Activated naive CD8-positive, alpha-beta T cell treated with anti-CD3 and anti-CD28 coated beads, Interleukin-2, amount 50 U/mL, for 24 hours (primary cell): Measurements from ENCODE around the gene SRI.

ENCODE experiments used
- ATAC-seq: fragments of 150-1000 bp; cut with Tn5 transposase; one replicate; pipeline ENCODE4 v1.10.0; 2021
- DNase-seq: peaks from one replicate; pipeline ENCODE4 v3.0.0; 2021
- H3K27ac Mint-ChIP-seq: one replicate; pipeline ENCODE4 v1.8.0; 2021; ENCODE audit warnings: mild to moderate bottlenecking, mixed read lengths
- H3K27me3 Mint-ChIP-seq: one replicate; pipeline ENCODE4 v1.8.0; 2021; ENCODE audit warnings: mixed read lengths
- H3K36me3 Mint-ChIP-seq: one replicate; pipeline ENCODE4 v1.8.0; 2021; ENCODE audit warnings: low read depth, mixed read lengths
- H3K4me1 Mint-ChIP-seq: one replicate; pipeline ENCODE4 v1.8.0; 2021; ENCODE audit warnings: mixed read lengths
- H3K4me3 Mint-ChIP-seq: one replicate; pipeline ENCODE4 v1.8.0; 2021; ENCODE audit warnings: mild to moderate bottlenecking, moderate library complexity, mixed read lengths
- H3K9me3 Mint-ChIP-seq: one replicate; pipeline ENCODE4 v1.8.0; 2021; ENCODE audit warnings: mixed read lengths

SRI gene

DNA sequence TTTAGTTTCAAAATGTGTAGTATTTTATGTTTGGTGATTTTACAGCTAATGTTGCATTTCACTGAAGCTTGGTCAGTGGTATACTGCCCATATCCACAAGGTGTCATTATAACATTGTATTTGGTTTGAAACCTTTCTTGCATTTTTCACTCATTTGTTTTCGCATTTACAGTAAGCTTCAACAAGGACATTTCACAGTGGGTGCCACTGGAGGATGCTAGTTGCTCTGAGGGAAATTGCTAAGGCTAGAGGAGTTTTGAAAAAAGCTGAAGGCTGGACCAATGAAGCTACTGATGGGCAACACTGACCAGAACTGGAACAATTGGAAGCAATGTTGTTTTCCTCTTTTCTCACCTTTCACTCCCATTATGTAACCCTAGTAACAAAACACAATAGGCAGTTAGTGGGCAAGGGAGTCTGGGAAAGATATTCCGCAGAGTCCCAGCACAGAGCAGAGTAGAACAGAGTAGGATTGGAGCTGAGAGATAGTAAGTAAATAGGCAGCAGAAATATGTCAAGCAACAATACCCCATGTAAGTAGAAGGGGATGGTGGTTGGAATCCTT lies 23.6 kb upstream of the SRI start:
- ATAC-seq: no peak

DNA sequence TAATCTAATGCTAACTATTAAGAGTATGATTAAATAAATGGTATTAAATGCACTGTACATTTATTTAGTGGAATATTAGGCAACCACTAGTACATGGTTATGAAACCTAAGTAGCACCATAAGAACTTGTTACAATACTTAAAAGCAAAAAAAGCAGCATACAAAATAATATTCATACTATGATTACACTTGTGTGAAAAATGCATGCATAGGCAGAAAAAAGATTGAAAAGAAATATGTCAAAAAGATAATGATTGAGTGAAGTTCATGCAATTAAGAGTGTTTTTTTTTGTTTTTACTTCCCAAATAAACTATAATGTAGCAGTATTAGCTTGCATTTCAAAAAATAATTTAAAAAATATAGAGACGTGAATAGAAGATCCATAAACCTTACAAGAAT lies 20.0 kb upstream of the SRI start:
- DNase-seq (no peak), ATAC-seq (no peak)
- H3K36me3 Mint-ChIP-seq: no peaks in the 10 kb centered on the region
- no peak overlapping the region for H3K27ac Mint-ChIP-seq
- no peak overlapping the region for H3K4me3 Mint-ChIP-seq
- H3K27me3 Mint-ChIP-seq: peaks cover 6% of the 10 kb centered on the region
- H3K4me1 Mint-ChIP-seq: no peaks in the 10 kb centered on the region
- H3K9me3 Mint-ChIP-seq: no peaks in the 10 kb centered on the region

More for the DNA sequence above, 23.6 kb upstream of the SRI start:
- no peak overlapping the region for H3K4me3 Mint-ChIP-seq
- no peak overlapping the region for H3K27ac Mint-ChIP-seq
- H3K9me3 Mint-ChIP-seq: no peaks in the 10 kb centered on the region
- no peak for DNase-seq
- H3K4me1 Mint-ChIP-seq: no peaks in the 10 kb centered on the region
- no peaks in the 10 kb centered on the region for H3K36me3 Mint-ChIP-seq
- H3K27me3 Mint-ChIP-seq: peaks cover 3% of the 10 kb centered on the region

DNA sequence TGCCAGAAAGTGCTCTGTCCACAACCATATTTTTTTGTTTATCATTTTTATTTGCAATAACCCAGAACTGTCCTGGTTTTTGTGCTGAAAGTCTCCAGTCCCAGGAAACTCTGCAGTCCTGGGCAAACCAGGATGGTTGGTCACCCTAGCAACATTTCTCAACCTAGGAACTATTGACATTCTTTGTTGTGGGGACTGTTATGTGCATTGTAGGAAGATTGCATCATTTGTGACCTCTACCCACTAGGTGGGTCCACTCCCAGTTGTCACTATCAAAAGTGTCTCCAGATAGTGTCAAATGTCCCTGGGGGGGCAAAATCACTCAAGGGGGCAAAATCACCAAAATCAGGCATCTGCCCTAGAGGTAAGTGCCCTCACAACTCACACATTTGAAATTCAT lies 14.0 kb upstream of the SRI start:
- no peak overlapping the region for H3K27ac Mint-ChIP-seq
- peaks cover 16% of the 10 kb centered on the region for H3K27me3 Mint-ChIP-seq
- peaks cover under 1% of the 10 kb centered on the region for H3K9me3 Mint-ChIP-seq
- no peaks in the 10 kb centered on the region for H3K36me3 Mint-ChIP-seq
- DNase-seq (no peak), ATAC-seq (no peak)
- H3K4me3 Mint-ChIP-seq: no peak overlapping the region
- no peaks in the 10 kb centered on the region for H3K4me1 Mint-ChIP-seq

DNA sequence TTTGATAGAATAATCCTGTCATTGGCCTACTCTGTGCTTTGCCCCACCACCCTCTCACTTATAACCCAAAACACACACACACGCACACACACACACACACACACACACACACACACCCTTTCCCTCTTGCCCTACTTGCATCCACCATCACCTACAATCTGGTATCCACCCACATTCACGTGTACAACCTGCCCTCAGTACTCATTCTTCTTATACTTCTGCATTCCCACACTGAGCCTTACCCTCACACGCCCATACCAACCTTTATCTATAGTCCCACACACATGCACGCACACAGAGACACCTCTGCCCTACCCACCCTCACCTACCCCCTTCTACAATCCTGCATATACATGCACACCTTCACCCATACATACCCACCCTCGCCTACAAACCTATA lies 10.8 kb upstream of the SRI start:
- H3K36me3 Mint-ChIP-seq: no peaks in the 10 kb centered on the region
- H3K4me1 Mint-ChIP-seq: no peaks in the 10 kb centered on the region
- H3K9me3 Mint-ChIP-seq: peaks cover 6% of the 10 kb centered on the region
- DNase-seq (no peak), ATAC-seq (no peak)
- no peak overlapping the region for H3K4me3 Mint-ChIP-seq
- H3K27me3 Mint-ChIP-seq: peaks cover 22% of the 10 kb centered on the region
- no peak overlapping the region for H3K27ac Mint-ChIP-seq

DNA sequence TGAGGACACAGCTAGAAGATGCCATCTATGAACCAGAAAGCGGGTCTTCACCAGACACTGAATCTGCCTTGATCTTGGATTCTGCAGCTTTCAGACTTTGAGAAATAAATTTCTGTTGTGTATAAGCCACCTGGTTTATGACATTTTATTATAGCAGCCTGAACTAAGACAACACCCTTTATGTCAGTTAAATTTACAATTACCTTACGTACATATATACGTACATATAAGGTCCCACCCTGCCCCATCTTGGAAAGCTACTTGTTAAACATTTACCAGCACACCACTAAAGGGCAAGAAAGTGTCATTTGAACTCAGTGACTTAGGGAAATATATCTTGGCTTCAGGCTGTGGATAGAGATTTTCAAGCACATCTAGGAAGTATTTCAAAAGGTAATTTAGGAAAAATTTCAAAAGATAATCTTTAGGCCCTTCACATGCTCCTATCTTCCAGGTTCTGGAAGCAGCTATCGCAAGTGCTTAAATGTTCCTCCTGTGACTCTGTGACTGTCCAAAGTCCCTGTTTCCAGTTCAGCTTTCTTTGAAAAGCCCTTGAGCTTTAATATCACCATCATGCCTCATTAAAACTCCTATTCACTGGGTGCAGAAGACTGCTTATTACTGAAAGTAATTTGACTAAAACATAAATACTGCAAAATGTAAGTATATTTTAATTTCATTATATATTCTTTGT lies 9.6 kb upstream of the SRI start:
- no peak for DNase-seq
- Mint-ChIP-seq H3K27ac (no peak overlapping the region), H3K4me1 (peaks cover 1% of the 10 kb centered on the region), H3K27me3 (peaks cover 19% of the 10 kb centered on the region), H3K9me3 (peaks cover 6% of the 10 kb centered on the region), H3K36me3 (no peaks in the 10 kb centered on the region), H3K4me3 (no peak overlapping the region)
- no peak for ATAC-seq

DNA sequence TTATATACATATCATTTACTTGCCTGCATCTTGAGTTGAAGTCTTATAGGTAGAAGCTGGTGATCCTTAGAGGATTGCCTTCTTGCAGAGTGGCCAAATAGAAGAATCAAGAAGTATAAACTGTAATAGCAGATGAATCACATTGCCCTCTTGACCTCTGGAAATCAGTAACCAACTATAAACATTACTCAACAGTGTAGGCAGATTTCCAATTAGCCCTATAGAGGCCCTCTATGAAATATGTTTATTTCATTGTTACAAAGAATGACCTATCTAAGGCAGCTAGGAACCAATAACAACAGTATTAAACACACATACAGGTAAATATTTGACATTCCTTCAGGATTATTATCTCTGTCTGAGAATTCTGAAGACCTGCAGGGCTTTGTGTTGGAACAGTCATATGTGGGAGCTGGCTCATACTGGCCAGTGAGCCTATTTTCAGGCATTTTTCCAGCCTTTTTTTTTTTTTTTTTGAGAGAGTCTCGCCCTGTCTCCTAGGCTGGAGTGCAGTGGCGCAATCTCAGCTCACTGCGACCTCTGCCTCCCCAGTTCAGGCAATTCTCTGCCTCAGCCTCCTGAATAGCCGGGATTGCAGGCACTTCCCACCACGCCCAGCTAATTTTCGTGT lies 7.2 kb upstream of the SRI start:
- ATAC-seq: no peak
- no peaks in the 10 kb centered on the region for H3K36me3 Mint-ChIP-seq
- peaks cover 19% of the 10 kb centered on the region for H3K27me3 Mint-ChIP-seq
- H3K27ac Mint-ChIP-seq: no peak overlapping the region
- DNase-seq: no peak
- no peak overlapping the region for H3K4me3 Mint-ChIP-seq
- H3K9me3 Mint-ChIP-seq: peaks cover 6% of the 10 kb centered on the region
- H3K4me1 Mint-ChIP-seq: peaks cover 4% of the 10 kb centered on the region

DNA sequence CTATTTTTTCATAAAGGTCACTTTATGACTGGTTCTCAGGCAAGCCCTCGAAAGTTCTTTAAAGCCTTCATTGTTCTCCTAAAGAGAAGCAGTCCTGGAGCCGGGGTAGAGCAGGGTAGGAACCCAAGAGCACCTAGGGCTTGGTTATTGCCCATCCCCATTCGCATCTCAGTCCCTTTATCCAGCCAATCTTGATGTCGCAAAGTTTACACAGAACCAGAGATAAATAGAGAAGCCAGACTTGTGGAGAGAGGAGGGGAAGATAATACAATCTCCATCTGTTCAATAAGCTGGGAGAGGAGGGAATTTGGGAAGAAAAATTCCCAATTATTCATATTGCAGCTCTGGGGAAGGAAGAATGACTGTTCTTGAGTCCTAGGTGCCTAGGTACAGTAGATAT lies 6.4 kb upstream of the SRI start:
- H3K4me1 Mint-ChIP-seq: peaks cover 5% of the 10 kb centered on the region
- no peak overlapping the region for H3K27ac Mint-ChIP-seq
- H3K36me3 Mint-ChIP-seq: no peaks in the 10 kb centered on the region
- ATAC-seq: no peak
- no peak for DNase-seq
- H3K27me3 Mint-ChIP-seq: peaks cover 19% of the 10 kb centered on the region
- peaks cover 6% of the 10 kb centered on the region for H3K9me3 Mint-ChIP-seq
- no peak overlapping the region for H3K4me3 Mint-ChIP-seq

DNA sequence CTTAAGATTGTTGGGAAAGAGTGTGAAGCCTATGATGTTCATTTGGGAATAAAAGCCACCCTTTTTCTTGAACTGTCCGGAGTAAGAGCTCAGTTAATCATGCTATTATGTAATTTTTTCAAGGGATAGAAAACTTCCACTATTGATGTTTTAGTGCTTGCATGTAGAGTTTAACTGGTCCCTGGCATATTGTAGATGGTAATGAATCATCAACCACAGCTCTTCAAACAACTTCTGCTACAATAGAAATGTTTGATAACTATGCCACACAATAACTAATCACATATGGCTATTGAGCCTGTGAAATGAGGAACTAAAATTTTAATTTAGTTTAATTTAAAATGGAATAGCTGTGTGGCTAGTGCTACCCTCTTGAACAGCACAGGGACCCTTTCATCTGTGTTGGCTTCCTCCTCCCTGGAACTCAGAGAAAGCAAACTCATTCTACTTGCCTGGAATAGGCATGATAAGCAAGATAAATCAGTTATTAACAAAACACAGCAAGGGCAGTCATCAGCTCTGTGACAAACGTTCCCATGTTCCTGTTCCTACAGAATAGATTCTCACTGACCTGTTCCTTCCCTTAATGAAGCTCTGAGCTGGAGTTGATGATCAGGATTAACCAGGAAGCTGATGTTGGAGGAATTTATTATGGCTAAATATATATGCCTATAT lies 4.9 kb upstream of the SRI start:
- DNase-seq: no peak
- Mint-ChIP-seq H3K9me3 (peaks cover 6% of the 10 kb centered on the region), H3K27me3 (peaks cover 13% of the 10 kb centered on the region), H3K36me3 (no peaks in the 10 kb centered on the region), H3K27ac (no peak overlapping the region), H3K4me1 (peaks cover 10% of the 10 kb centered on the region), H3K4me3 (no peak overlapping the region)
- ATAC-seq: no peak

DNA sequence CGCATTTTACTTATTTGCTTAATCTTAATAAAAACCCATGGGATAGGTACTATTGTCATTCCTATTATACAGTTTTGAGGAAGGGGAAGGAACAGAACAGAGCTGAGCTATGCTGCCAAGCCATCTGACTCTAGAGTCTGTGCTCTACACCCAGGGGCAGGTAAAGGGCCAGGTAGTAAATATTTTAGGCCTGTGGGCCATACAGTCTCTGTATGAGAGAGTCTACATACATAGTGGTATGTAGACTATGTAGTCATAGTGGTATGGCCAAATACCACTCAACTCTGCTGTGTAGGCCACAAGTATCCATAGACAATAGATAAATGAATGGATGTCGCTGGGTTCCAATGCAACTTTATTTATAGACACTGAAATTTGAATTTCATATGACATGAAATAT lies 3.4 kb upstream of the SRI start:
- no peak overlapping the region for H3K27ac Mint-ChIP-seq
- peaks cover 3% of the 10 kb centered on the region for H3K36me3 Mint-ChIP-seq
- no peaks in the 10 kb centered on the region for H3K9me3 Mint-ChIP-seq
- DNase-seq (no peak), ATAC-seq (no peak)
- peaks cover 12% of the 10 kb centered on the region for H3K4me1 Mint-ChIP-seq
- H3K27me3 Mint-ChIP-seq: peaks cover 4% of the 10 kb centered on the region
- no peak overlapping the region for H3K4me3 Mint-ChIP-seq

DNA sequence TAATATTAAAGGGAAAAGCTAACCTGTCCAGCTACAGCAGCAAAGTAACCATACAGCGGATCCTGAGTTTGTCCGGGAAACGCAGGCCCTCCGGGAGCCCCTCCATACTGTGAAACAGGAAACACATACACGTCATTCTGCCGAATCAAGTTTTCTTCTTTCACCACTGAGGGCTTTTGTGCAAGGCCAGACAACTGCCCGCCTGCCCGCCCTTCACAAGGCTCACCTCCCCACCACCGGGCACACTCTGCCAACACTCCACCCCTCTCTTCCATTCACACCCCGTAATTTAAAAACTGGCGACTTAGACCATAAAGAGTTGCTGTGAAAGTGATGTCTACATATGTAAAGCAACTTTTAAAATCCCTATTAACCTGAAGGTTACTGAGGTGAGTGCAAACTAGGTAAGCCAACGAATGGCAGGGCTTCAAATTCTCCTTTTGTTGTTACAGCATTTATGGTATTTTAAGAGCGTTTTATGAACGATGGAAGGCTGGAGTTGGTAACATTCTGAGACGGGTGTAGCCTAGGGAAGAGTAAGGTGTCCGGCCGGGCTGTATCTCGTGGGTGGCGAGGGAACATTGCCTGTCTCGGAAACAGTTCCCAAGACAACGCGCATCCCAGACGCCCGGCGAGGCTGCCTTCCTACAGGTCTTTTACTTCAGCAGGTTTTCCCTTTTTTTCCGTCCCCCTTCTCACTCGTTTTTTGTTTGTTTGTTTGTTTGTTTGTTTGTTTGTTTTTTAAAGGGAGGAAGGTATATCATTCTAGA lies 817 bp downstream of the SRI start:
- Mint-ChIP-seq H3K27ac (peak overlapping the region; percentile 86), H3K4me3 (peak overlapping the region; percentile 94), H3K36me3 (peaks cover 38% of the 10 kb centered on the region), H3K9me3 (no peaks in the 10 kb centered on the region), H3K4me1 (peaks cover 31% of the 10 kb centered on the region), H3K27me3 (no peaks in the 10 kb centered on the region)
- DNase-seq (peak; percentile 44), ATAC-seq (peak; percentile 18)

DNA sequence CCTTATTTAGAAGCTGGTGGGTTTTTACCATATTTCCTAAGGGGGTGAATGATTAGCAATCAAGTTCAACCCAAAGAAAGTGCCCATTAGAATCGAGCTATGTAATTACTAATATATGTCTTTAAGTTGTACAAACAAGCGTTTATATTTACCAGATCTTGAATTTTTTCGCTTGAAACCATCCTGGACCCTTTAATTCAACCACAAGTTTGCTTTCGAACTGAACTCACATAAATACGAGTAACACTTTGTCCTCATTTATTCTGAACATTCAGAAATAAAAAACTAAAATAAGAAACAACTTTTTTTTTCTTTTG lies 1.5 kb downstream of the SRI start:
- ATAC-seq (no peak), DNase-seq (no peak)
- Mint-ChIP-seq H3K9me3 (no peaks in the 10 kb centered on the region), H3K4me1 (peaks cover 33% of the 10 kb centered on the region), H3K27ac (peak overlapping the region; percentile 86), H3K27me3 (no peaks in the 10 kb centered on the region), H3K36me3 (peaks cover 43% of the 10 kb centered on the region), H3K4me3 (peak overlapping the region; percentile 94)

DNA sequence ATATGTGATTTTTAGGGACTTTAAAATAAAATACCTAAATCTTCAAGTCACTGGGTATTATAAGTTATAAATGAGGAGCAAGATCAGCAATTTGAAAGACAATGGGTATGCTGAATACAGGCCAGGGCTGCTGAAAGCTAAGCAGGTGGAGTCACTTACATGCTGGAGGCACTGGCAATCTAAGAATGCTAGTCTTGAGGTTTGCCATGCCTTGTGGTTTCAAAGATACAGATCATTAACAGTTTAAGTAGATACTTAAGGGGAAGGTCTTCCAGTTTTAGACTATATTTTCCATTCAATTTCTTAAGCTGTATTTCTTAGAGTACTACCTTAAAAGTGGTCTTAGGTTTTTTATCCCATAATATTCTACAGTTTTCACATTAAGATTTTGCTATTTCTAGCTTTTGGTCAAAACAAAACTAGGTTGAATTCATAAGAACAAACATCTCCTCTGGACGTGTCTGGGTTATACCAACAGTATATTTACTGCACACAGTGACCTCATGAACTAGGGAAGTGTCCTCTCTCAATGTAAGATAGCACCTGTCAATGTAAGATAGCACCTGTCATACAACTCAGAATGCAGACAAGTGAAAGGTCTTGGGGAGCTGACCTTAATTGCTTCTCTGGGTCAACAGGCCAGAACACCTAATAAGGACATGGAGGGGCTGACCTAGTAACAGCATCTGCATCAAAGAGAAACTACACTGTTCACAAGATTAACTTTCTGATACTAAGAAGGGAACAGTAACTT lies 2.0 kb downstream of the SRI start:
- no peaks in the 10 kb centered on the region for H3K27me3 Mint-ChIP-seq
- DNase-seq (no peak), ATAC-seq (peak; percentile 10)
- peaks cover 33% of the 10 kb centered on the region for H3K4me1 Mint-ChIP-seq
- H3K36me3 Mint-ChIP-seq: peaks cover 48% of the 10 kb centered on the region
- H3K4me3 Mint-ChIP-seq: peak overlapping the region; percentile 94
- H3K27ac Mint-ChIP-seq: peak overlapping the region; percentile 86
- no peaks in the 10 kb centered on the region for H3K9me3 Mint-ChIP-seq

DNA sequence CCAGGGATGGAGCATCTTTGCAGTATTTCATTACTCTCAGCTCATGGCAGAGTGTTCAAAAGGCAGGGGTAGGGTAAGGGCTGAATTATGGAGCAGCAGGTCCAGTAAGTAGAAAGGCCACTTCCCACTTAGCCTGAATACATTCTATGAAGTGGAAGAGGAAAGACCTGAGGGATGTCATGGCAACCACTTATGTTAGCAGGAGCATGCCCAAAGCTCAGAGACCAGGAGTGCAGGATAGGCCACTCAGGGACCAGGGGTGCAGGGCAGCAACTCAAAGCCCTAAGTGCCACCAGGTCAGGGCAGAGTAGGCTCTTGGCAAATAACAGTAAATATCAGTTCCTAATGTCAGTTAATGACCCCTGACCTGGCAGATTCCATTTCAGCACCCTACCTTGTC lies 3.6 kb downstream of the SRI start:
- H3K4me1 Mint-ChIP-seq: peaks cover 33% of the 10 kb centered on the region
- no peak overlapping the region for H3K27ac Mint-ChIP-seq
- H3K9me3 Mint-ChIP-seq: no peaks in the 10 kb centered on the region
- DNase-seq (no peak), ATAC-seq (no peak)
- H3K27me3 Mint-ChIP-seq: no peaks in the 10 kb centered on the region
- H3K4me3 Mint-ChIP-seq: no peak overlapping the region
- H3K36me3 Mint-ChIP-seq: peaks cover 52% of the 10 kb centered on the region

DNA sequence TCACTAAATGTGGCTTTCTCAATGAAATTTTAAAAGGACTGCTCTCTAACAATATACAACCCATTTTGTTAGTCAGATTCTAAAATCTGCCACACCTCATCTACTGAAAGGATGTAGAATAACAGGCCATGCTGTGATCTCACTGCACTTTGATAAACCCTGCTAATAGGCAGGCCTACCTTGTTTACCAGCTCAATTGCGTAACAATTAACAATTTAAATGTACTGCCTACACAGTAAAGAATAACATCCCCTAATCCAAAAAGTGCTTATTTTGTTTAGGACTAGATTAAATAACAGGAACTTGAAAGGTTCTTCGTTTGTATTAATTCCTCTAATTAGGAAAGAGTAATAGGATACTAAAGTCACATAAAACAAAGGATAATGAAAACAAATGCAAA lies 4.5 kb downstream of the SRI start:
- DNase-seq (no peak), ATAC-seq (no peak)
- Mint-ChIP-seq H3K4me1 (peaks cover 27% of the 10 kb centered on the region), H3K4me3 (no peak overlapping the region), H3K36me3 (peaks cover 56% of the 10 kb centered on the region), H3K9me3 (no peaks in the 10 kb centered on the region), H3K27ac (no peak overlapping the region), H3K27me3 (no peaks in the 10 kb centered on the region)
